ENCODE results near the gene MARK4.

DNA sequence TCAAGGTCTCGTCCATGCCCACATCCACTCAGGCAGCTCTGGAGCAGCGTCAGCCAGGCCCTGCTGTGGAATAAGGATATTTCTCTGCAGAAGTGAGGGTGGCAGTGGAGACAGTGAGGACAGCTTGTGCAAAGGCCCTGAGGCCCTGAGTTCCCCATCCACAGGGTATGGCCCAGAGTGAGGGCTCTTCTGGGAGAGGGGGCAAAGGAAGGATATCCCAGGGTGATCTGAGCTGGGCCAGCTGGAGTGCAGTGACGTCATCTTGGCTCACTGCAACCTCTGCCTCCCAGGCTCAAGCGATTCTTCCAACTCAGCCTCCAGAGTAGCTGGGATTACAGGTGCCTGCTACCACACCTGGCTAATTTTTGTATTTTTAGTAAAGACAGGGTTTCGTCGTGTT lies 11.5 kb downstream of the MARK4 start:
- TF ChIP-seq, protein P1, sequence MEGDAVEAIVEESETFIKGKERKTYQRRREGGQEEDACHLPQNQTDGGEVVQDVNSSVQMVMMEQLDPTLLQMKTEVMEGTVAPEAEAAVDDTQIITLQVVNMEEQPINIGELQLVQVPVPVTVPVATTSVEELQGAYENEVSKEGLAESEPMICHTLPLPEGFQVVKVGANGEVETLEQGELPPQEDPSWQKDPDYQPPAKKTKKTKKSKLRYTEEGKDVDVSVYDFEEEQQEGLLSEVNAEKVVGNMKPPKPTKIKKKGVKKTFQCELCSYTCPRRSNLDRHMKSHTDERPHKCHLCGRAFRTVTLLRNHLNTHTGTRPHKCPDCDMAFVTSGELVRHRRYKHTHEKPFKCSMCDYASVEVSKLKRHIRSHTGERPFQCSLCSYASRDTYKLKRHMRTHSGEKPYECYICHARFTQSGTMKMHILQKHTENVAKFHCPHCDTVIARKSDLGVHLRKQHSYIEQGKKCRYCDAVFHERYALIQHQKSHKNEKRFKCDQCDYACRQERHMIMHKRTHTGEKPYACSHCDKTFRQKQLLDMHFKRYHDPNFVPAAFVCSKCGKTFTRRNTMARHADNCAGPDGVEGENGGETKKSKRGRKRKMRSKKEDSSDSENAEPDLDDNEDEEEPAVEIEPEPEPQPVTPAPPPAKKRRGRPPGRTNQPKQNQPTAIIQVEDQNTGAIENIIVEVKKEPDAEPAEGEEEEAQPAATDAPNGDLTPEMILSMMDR (conservative IDR thresholded peaks at IDR 0.05; ENCODE audit: low read depth in 2 of 2): no peak
- TF ChIP-seq CREB1 (CRISPR knock-in tag; IDR thresholded peaks at IDR 0.05; ENCODE audit: low read depth): no peak
- no peak for TF ChIP-seq EZH2 (IDR thresholded peaks at IDR 0.05; ENCODE audit: low read depth, unreplicated experiment)
- no peak for TF ChIP-seq JUNB (IDR thresholded peaks at IDR 0.05; ENCODE audit: unreplicated experiment)
